Measurements from ENCODE around the gene BRCA1. TPM values are rescaled to one million over a fixed set of nuclear protein-coding genes. Genes with fewer than 3 reads are reported as not detected.

BRCA1 gene
- total and polyA plus RNA-seq, 2 donors (not counting 1 experiment from before 2014, with no cell fraction given): 2.4 to 7.2 TPM

DNA sequence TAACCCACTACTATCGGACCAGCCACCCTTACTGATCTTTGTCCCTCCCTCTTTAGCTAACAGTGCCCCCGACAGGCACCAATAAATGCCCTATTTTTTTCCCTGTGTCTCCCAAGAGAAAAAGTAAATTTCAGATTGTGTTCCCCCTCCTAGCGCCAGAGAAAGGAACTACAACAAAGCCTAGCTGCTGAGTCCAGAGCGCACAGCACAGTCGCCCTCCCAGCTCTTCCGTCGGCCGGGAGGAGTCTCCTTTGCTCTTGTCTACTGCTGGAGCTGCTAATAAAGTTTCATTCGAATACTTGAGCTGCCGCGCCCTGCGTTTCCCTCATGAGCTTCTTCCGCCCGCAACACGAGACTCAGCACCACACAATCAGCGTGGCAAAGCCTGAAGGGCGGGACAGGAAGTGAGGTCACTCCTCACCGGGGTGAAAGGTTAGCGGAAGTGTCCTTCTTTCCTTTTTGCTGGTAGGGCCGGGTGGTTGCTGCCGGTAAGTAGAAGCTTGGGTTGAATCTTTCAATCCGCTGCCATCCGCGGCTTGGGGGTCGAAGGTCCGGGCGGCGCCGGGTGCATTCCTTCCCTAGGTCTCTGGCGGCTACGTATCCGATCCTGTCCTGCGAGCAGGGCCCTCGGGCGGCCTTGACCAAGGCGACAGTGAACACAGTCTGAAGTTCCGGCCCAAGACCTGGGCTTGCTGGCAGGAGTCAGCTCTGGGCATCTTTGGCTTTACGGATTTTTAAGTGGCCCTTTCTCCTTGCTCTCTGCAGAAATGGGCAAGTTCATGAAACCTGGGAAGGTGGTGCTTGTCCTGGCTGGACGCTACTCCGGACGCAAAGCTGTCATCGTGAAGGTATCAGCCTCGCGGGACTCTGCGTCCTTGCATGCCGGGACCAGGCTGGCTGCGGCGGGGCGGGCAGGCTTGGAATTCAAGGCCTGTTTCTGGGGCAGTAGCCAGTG is 126.9 kb downstream of the BRCA1 start, which contains the start of gene RPL27:
TSS of gene RPL27 (plus strand) at position 436 of the 955 bp plus-strand sequence. CDS start at position 768, 332 bp downstream.
- H3K4me1 Mint-ChIP-seq: peaks cover 37% of the 10 kb centered on the region
- peaks cover 20 to 22% of the 10 kb centered on the region in 2 donors for H3K4me1 ChIP-seq (ENCODE audit: control insufficient read depth in 2 of 2, insufficient read depth in 2 of 2, low read length in 2 of 2)
- H3K27ac ChIP-seq (ENCODE audit: low read length in 2 of 2): peak within 1 kb of the TSS; percentile 89 to 96
- H3K9me3 Mint-ChIP-seq (ENCODE audit: insufficient read depth): no peaks in the 10 kb centered on the region
- ChIA-PET CTCF (interaction anchor here (0.6 to 3.8 kb wide), 36 partner anchors 8 to 549 kb away, joined by 3 to 54 read pairs (median 4); partner anchors contain the start of genes AARSD1, AOC2, BECN1 and DHX8), POLR2A (interaction anchor here (0.6 to 2.3 kb wide), 24 partner anchors 9 to 486 kb away, joined by 3 to 24 read pairs (median 6); partner anchors contain the start of genes AARSD1, BRCA1, DHX8 and IFI35)
- no peaks in the 10 kb centered on the region for H3K27me3 Mint-ChIP-seq
- H4K20me1 ChIP-seq (ENCODE audit: control insufficient read depth, insufficient read depth, low read length, poor library complexity, severe bottlenecking): peaks cover 16% of the 10 kb centered on the region
- peak within 1 kb of the TSS; percentile 98 for H3K9ac ChIP-seq (ENCODE audit: low read length)
- H3K4me3 ChIP-seq (ENCODE audit: control extremely low read depth in 1 of 5, extremely low read depth in 1 of 5, insufficient read depth in 1 of 5, low read depth in 2 of 5, low read length in 4 of 5): peak within 1 kb of the TSS; percentile 70 to 94 (median 84)
- WGBS (ENCODE audit: insufficient coverage): under 1% methylated on average over 47 of the region's 49 CpGs
- H3K79me2 ChIP-seq (ENCODE audit: control insufficient read depth, insufficient read depth, low read length): peaks cover 17% of the 10 kb centered on the region
- H3K4me3 Mint-ChIP-seq: peak within 1 kb of the TSS; percentile 96
- no peaks in the 10 kb centered on the region for H3K9me3 ChIP-seq (ENCODE audit: control extremely low read depth in 1 of 3, control insufficient read depth in 2 of 3, insufficient read depth in 1 of 3, low read length in 2 of 3)
- intact Hi-C loops (cut with micrococcal nuclease): loop anchor here (1.0 to 10.0 kb wide), 15 partner anchors 8 to 611 kb away; partner anchors contain the start of genes AARSD1, BRCA1, DHX8 and IFI35
- peak; percentile 99 for DNase-seq
- H3K36me3 ChIP-seq (replicated peaks in 1 of 2; ENCODE audit: control extremely low read depth in 1 of 2, control insufficient read depth in 1 of 2, extremely low read depth in 1 of 2, insufficient read depth in 2 of 2, low read length in 1 of 2): peaks cover 2 to 37% of the 10 kb centered on the region in 2 experiments
- ATAC-seq (ENCODE audit: low read depth): peak; percentile 94
- peak within 1 kb of the TSS; percentile 83 for H2AFZ ChIP-seq (ENCODE audit: insufficient read depth, low read depth, low read length, poor library complexity, severe bottlenecking)
- peak within 1 kb of the TSS; percentile 77 for H3K4me2 ChIP-seq (replicated peaks; ENCODE audit: low read depth, low read length, poor library complexity, severe bottlenecking)
- H3K27ac Mint-ChIP-seq: peak within 1 kb of the TSS; percentile 88
- TF ChIP-seq EZH2 (IDR thresholded peaks at IDR 0.05; ENCODE audit: borderline replicate concordance, insufficient read depth, low read depth, low read length, poor library complexity, severe bottlenecking): no peak
- TF ChIP-seq, protein P1, sequence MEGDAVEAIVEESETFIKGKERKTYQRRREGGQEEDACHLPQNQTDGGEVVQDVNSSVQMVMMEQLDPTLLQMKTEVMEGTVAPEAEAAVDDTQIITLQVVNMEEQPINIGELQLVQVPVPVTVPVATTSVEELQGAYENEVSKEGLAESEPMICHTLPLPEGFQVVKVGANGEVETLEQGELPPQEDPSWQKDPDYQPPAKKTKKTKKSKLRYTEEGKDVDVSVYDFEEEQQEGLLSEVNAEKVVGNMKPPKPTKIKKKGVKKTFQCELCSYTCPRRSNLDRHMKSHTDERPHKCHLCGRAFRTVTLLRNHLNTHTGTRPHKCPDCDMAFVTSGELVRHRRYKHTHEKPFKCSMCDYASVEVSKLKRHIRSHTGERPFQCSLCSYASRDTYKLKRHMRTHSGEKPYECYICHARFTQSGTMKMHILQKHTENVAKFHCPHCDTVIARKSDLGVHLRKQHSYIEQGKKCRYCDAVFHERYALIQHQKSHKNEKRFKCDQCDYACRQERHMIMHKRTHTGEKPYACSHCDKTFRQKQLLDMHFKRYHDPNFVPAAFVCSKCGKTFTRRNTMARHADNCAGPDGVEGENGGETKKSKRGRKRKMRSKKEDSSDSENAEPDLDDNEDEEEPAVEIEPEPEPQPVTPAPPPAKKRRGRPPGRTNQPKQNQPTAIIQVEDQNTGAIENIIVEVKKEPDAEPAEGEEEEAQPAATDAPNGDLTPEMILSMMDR (IDR thresholded peaks at IDR 0.05): peak; percentile 89
- no peaks in the 10 kb centered on the region for H3K27me3 ChIP-seq (replicated peaks in 1 of 4; ENCODE audit: control extremely low read depth in 1 of 4, control insufficient read depth in 3 of 4, insufficient read depth in 4 of 4, low read length in 3 of 4)
